HG03175 (cell line): ENCODE data around the gene MUC13.
A peak's percentile ranks its signal among the peaks of the same experiment; 100 is the strongest.

ENCODE experiments used
- ATAC-seq: cut with Tn5 transposase; IDR thresholded peaks from one replicate; pipeline ENCODE4 v1.9.1; 2021; ENCODE audit warnings: mild to moderate bottlenecking, moderate library complexity; ENCODE audit not compliant: unreplicated experiment

The MUC13 gene

DNA sequence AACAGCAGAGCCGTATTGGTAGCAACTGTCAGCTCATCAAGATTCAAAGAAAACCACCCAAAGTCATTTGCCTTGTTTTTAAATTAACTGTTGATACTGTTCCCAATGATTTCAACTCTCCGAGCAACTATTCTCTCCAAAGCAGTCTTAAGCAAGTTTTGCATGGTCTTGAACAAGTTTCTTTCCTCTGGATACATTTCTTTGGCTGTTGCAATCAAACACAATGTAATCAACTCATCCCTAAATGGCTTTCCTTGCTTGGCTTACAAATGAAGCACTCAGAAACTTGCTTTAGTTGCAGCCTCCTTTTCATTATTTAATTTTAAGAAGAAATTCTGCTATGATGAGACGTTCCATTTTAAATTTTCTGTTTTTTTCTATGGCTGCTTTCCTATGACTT, 15.5 kb upstream of the MUC13 start:
- ATAC-seq = no peak

DNA sequence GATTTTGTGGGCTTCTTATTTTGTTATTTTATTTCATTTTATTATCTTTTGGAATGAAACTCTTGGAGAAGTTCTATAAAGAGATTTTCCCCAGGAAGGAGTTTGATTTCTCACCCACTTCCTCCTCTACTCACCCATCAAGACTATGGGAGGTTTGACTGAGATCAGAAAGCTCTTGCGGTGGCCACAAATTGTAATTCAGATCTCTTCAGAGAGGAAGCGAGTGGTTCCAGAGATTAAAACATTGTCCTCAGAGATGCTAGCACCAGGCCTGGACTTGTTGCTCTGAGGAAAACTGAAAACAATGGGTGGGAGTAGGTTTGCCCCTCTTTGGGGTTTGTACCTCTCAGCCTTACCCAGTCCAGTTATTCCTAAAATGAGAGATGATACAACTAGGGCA, 8.1 kb upstream of the MUC13 start:
- ATAC-seq = no peak

DNA sequence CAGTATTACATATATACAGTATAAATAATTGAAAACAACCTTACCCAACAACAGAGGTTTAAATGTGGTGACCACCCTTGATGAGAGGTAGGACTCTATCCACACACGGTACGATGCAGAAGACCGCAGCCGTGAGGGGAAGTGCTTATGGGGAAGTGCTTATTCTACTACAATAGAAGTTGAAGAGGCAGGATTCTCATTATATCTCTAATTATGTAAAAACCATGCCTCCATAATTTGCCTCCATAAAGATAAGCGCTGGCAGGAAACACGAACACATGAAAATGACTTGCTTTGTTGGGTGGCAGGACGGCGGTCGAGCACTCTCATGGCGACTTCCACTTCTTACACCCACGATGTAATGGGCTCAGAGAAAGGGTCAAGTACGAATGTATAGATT, 7.2 kb upstream of the MUC13 start:
- no peak for ATAC-seq

DNA sequence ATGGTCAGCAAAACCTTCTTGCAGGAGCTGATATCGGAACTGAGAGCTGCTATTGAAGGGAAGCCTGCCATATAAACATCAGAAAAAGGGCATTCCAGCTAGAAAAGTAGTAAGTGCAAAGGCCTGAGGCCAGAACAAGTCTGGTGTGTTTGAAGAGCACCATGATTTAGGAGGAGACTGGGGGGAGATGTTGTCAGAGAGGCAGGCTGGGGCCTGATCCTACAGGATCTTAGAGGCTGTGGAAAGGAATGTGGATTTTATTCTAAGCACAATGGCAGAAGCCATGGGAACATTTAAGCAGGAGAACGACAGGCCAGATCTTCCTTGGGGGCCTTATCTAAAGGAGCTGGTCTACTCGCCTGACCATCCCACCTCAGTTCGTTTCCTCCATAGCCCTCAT, 5.1 kb upstream of the MUC13 start:
- ATAC-seq = no peak

DNA sequence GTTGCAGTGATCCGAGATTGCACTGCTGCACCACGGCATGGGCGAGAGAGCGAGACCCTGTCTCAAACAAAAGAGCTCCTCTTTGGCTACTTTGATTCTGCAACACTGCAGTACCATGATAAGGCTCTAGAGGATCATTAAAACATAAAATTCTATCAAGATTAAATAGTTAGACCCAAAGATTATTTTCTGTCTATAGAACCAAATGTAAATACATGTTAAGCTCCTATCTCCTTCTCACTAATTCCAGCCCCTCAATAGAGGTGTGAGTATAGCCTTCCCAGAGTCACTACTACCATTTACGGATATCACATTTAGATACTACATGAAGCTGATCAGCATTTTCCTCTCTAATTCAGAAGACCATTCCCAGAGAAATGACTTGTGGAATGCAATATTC, 4.3 kb upstream of the MUC13 start:
- ATAC-seq = no peak

DNA sequence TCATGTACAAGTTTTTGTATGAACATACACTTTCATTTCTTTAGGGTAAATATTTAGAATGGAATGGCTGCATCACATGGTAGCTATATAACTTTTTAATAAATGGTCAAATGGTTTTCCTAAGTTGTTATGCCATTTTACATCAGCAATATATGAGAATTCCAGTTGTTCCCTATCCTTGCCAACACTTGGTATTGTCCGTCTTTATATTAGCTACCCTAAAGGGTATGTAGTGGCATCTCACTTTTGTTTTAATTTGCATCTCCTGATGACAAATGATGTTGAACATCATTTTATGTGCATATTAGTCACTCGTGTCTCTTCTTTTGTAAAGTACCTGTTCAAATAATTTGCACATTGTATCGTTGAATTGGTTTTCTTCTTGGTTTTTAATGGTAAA, 2.5 kb upstream of the MUC13 start:
- no peak for ATAC-seq

DNA sequence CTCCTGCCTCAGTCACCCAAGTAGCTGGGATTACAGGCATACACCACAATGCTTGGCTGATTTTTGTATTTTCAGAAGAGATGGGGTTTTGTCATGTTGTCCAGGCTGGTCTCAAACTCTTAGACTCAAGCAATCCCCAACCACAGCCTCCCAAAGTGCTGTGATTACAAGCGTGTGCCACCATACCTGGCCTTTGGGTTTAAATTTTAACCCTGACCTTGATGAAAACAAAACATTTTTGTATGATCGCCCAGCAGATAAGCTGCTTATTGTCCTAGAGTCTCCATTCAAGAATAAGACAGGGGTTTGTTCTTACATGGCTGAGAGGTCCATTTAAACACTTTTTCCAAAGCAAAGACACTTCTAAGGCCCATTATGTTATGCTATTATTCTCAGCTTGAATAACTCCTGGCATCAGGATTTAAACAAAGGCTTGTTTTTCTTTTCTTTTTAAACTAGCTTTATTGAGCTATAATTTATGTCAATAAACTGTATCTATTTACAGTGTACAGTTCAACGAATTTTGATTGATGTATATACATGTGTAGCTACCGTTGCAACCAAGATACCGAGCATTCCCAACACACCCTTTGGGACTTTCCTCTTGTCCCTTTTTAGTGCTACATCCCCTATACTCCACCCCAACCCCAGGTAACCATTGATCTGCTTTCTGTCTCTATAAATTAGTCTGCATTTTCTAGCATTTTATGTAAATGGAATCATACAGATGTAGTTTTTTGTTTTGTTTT, 1.4 kb upstream of the MUC13 start:
- no peak for ATAC-seq

DNA sequence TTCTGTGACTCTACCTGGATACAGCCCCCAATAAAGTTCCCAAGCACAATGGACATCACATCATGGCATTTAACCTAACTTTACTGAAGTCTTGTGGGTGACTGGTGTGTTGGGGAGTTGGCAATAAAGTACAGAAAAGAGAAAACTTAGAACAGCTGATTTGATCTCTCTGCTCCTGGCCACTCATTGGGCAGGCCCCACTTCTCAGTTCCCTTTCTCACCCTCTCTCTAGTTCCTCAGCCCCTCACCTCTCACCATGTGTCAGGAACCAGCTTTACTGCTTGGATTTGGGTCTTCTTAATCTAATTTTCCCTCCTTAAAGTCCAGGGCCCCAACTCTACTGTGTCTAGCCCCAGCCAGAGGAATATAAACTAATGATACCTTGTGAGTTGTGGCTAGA, 713 bp upstream of the MUC13 start:
- peak; percentile 83 for ATAC-seq

DNA sequence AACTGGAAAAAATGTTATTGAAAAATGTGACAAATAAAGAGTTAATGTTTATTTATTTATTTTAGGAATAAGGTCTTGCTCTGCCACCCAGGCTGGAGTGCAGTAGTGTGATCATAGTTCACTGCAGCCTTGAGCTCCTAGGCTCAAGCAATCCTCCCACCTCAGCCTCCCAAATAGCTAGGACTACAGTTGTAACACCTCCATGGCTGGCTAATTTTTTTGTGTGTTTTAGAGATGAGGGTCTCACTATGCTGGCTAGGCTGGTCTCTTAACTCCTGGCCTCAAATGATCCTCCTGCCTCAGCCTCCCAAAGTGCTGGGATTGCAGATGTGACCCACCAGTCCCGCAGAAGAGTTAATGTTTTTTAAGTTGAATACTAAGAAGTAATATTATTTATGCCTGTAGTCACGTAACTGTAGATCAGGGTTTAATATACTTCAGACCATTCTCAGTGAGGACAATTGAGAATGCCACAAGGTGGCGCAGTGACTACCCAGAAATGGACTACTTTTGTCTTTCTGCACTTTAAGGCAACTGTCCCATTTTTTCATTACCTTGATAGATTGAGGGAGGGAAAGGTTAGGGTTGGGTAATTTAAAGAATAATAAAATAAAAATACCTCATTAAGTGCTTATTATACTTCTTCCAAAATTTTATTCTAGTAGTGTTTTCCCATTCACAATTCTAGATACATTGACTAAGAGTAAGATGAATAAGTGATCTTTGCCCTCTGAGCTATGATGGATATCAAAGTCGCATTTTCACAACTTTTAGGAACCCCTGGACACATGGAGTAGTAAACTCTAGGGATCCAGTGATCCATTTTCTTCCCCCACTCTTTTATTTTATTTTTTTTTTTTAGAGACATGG, 6.0 kb downstream of the MUC13 start:
- ATAC-seq = no peak

DNA sequence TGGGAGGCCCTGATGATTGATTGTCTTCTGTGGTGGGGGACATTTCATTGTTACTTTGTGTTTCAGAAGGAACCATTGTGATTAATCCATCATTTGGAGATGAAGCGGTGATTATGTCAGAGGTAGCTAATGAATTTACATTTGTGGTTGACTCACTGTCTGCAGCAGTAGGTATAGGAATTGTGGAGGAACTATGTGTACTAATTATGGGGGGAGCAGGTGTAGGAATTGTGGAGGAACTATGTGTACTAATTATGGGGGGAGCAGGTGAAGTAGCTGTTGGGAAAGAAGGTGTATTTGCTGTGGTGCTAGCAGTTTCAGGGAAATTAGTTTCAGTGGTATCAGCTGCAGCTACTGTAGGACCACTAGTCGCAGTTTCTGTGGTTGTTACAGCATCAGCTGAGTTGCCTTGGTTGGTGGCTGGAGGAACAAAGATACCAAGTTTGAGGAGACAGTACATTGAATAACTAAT, 6.9 kb downstream of the MUC13 start:
- peak; percentile 72 for ATAC-seq

DNA sequence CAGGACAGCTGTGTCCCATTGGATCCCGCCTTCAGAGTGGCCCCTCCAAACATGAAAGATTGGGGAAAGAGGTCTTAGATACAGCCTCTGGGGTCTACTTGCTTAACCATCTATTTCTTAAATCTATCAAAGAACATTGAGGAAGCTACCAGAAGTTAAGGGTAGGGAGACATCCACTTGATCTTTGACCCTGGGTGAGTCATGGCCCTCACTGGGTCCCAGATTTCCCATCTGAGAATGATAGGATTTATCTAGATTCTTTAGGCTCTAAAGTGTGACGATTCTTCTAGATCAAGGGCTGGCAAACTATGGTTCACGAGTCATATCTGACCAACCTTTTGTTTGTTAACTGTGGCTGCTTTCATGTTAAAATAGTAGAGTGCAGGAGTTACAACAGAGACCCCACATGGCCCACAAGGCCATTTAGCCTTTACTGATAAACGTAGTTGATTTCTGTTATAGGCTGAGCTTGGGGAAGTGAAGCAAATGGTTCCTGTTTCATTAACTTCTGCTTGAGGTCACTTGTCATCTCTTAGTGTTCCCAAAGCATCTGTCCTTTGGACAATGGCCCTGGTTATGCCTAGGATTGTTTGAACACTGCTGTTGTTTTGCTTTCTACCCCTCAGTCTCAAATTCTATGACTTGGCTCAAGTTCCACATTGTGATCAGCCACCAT, 8.0 kb downstream of the MUC13 start:
- ATAC-seq = no peak

DNA sequence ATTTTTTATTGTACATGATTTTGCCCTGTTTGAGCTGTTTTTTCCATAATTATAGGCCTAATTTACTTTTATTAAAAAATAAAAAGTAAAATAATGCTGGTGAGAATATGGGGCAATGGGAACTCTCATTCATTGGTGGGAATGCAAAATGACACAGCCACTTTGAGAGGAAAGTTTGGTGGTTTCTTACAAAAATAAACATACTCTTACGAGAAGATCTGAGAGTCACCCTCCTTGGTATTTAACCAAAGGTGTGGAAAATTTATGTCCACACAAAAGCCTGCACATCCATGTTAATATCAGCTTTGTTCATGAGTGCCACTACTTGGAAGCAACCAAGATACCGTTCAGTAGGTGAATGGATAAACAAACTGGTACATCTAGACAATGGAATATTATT, 9.8 kb downstream of the MUC13 start:
- no peak for ATAC-seq

DNA sequence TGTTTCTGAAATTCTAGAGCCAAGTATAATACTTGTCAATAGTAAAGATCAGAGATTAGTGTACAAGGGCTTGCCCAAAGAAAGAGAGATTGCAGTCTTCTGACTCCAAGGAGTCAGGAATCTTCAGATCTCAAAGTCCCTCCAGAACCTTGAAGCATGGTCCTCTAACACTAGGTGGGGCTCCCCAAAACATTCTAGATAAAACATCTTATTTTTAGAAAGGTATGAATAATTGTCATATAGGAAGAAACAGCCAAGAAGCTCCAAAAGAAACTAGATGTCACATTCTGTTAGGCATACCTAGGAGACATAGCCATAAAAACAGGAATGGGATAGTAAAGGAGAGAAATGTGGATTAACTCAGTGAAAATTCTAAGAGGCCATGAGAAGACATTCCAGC, 10.7 kb downstream of the MUC13 start:
- no peak for ATAC-seq

DNA sequence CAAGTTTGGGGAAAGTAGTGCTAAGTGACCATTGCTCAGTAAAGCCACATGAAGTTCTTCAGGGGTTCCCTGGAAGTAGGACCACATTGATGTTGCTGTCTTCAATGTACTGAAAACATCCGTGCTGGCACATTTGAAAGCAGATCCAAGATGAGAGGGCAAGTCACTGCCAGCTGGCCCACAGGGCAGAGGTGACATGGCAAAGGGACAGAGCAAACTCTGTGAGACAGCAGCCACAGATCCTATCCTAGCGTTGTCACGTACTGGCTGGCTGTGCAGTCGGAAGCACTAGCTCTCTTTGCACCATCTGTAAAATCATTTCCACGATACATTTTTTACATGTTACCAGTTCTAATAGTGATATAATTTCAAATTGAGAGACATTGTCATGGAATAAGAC, 13.8 kb downstream of the MUC13 start:
- no peak for ATAC-seq

DNA sequence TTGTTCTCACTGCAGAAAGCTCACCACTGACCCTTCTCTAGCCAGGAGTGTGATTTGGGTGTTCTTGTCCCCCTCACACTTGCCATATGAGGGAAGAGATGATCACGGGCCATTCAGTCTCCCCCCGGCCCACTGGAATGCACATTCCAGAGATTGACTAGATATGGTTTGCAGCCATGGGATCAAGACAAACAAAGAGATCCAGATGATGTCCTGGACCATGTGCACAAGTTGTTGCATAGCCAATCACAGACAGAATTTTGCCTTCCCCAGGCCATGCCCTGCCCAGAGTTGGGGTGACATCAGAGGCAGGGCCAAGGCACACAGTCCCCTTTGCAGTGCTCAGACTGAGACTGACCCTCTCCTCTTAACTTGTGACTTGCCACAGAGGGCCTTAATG, 14.8 kb downstream of the MUC13 start:
- no peak for ATAC-seq

DNA sequence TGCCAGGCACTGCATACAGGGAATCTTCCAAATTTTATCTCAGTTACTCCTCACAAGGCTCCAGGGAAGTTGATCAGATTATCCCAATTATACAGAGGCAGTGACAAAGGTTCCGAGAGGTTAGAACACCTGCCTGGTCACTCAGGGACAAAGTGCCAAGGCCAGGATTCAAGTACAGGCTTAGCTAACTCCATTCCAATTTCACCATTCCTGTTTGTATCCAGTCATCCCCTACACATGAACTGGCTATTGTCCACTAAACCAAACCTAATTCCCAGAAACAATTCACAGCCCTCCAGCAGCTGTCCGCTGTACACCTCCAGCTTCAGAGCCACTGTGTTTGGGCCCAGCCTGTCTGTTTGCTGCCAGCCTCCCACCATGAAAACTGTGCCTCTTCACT, 16.0 kb downstream of the MUC13 start:
- no peak for ATAC-seq

DNA sequence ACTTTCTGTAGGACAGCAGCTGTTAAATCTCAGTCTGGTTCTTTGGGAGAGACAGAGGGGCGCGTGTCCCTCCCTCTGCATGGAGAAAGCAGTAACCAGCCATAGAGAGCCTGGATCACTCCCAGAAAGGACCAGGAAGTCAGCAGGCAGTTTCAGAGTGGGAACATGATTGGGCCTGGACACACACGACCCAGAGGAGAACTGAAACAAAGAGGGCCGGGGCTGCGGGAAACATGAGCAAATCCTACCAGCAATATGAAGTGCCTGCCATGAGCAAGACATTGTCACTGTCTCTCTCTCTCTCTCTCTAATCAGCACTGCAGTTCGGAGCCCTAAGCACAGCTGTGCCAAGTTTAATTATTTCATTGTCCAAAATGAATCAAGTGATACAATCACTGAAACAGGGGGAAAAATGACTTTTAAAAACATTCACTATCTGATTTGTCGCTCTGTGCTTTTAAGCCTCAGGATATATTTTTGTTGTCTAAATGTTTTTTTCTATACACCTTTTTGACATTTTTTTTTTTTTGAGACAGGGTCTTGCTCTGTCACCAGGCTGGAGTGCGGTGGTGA, 17.6 kb downstream of the MUC13 start:
- ATAC-seq = no peak

DNA sequence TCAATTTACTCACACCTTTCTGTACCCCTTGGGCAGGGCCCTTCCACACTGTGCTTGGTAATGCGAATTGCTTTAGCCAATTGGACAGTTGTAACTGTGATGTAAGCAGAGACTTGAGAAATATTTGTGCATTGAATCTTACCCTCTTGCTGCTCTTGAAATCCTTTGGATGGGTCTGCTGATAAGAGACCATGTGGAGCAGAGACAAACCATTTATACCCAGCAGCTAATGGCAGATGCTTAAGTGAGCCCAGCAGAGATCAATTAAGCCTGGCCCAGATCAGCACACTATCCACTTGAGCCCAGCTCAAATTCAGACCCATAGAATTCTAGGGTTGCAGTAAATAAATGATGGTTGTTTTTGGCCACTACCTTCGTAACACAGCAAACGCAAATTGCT, 19.3 kb downstream of the MUC13 start:
- no peak for ATAC-seq

DNA sequence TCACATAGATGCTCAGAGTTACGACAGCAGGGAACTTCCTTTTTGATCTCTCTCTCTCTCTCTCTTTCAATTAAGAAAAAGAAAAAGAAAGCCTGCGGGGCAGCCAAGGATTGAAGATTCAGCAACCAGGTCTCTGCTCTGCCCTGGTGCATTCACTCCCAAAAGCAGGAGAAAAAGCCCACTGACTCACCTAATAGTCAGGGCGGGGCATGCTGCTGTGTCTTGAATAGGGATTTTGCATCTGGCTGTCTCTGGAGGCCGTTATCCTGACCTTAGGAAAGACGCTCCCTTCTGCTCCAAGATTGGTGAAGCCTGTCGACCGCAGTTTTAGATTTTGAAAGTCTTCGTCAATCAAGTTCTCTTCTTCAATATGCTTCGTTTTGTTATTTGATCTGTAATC, 26.6 kb downstream of the MUC13 start:
- ATAC-seq = no peak

DNA sequence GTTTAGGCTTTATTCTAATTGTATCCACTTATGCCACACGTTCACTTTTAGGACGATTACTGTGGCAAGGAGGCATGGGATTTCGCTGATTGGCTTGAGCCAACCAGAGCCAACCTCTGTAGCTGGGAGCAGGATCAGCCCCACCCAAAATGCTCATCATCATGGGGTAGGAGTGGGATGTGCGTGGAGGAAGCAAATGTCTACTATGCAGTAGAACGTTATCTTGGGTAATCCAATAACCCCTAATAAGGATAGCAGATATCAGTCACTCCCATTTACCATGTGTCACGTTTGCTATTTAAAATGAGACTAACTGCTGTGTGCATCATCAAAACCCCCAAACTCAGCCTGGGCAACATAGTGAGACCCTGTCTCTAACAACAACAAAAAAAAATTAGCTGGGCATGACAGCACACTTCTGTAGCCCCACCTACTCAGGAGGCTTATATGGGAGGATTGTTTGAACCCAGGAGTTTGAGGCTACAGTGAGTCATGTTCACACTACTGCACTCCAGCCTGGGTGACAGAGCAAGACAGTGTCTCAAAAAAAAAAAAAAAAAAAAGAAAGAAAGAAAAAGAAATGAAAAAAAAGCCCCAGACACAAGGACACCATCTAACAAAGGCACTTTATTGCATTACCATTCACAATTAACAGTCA, 29.6 kb downstream of the MUC13 start:
- no peak for ATAC-seq
